Glutamatergic neuron (in vitro differentiated cells): ENCODE data around the gene CSH1. TPM values are rescaled to one million over a fixed set of nuclear protein-coding genes. Genes with fewer than 3 reads are reported as not detected.
"Not testable (repeated sequence)": the region's sequence is repeated elsewhere in the genome, so short reads cannot be mapped to it uniquely, and the experiment has no call there.

Experiments
- DNase-seq: peaks from one replicate; pipeline ENCODE4 v3.0.0; 2022
- H3K27ac Mint-ChIP-seq: one replicate; pipeline ENCODE4 v1.8.0; 2020; ENCODE audit warnings: mild to moderate bottlenecking, mixed read lengths, inconsistent platforms; ENCODE audit not compliant: unreplicated experiment
- H3K27me3 Mint-ChIP-seq: one replicate; pipeline ENCODE4 v1.8.0; 2020; ENCODE audit warnings: mild to moderate bottlenecking, moderate library complexity, mixed read lengths, inconsistent platforms; ENCODE audit not compliant: unreplicated experiment
- H3K36me3 Mint-ChIP-seq: one replicate; pipeline ENCODE4 v1.8.0; 2020; ENCODE audit warnings: mild to moderate bottlenecking, mixed read lengths, inconsistent platforms; ENCODE audit not compliant: unreplicated experiment
- H3K4me1 Mint-ChIP-seq: one replicate; pipeline ENCODE4 v1.8.0; 2020; ENCODE audit warnings: mild to moderate bottlenecking, low read depth, mixed read lengths, inconsistent platforms; ENCODE audit not compliant: unreplicated experiment
- H3K4me3 Mint-ChIP-seq: one replicate; pipeline ENCODE4 v1.8.0; 2020; ENCODE audit warnings: mild to moderate bottlenecking, mixed read lengths, inconsistent platforms; ENCODE audit not compliant: unreplicated experiment
- H3K9me3 Mint-ChIP-seq: one replicate; pipeline ENCODE4 v1.8.0; 2020; ENCODE audit warnings: mild to moderate bottlenecking, moderate library complexity, mixed read lengths, inconsistent platforms; ENCODE audit not compliant: unreplicated experiment
- total RNA-seq: library from RNA; stranded (reverse); fragmentation: NEBNext Ultra II Directional; extraction: Animal tissue kit (Norgen Biotek cat#: 25700); gene quantifications from one replicate; pipeline ENCODE4 v1.2.1, GENCODE V29; 2021; ENCODE audit not compliant: unreplicated experiment
- TF ChIP-seq, protein P1 (sequence below): fragments of 200-600 bp; sonication (generic); IDR thresholded peaks from one replicate; pipeline ENCODE4 v1.5.0; 2021; ENCODE audit not compliant: partially characterized antibody, unreplicated experiment

The CSH1 gene
- total RNA-seq, 1 donor from 2014 or later: not detected

DNA sequence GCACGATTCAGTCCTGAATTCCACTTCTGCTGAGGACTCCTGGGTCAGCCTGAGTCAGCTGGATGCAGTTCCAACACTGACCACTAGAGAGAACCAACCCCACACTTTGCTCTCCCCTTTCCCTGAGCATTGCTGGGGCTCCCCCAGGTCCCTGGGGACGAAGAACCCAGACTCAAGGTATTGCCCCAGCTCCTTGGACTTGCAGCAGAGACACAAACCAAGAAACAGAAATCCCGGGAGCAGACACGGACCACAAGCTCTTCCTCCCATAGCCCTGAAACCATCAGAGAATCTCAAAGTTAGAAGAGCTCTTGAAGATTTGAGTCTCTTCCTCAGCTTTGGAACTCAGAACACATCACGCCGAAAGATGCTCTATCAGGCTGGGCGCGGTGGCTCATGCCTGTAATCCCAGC, 22.9 kb upstream of the CSH1 start:
- Mint-ChIP-seq H3K27me3 (peaks cover 6% of the 10 kb centered on the region), H3K9me3 (no peaks in the 10 kb centered on the region), H3K36me3 (no peaks in the 10 kb centered on the region), H3K4me3 (peak overlapping the region; percentile 30), H3K27ac (no peak overlapping the region), H3K4me1 (peaks cover 2% of the 10 kb centered on the region)
- TF ChIP-seq, protein P1, sequence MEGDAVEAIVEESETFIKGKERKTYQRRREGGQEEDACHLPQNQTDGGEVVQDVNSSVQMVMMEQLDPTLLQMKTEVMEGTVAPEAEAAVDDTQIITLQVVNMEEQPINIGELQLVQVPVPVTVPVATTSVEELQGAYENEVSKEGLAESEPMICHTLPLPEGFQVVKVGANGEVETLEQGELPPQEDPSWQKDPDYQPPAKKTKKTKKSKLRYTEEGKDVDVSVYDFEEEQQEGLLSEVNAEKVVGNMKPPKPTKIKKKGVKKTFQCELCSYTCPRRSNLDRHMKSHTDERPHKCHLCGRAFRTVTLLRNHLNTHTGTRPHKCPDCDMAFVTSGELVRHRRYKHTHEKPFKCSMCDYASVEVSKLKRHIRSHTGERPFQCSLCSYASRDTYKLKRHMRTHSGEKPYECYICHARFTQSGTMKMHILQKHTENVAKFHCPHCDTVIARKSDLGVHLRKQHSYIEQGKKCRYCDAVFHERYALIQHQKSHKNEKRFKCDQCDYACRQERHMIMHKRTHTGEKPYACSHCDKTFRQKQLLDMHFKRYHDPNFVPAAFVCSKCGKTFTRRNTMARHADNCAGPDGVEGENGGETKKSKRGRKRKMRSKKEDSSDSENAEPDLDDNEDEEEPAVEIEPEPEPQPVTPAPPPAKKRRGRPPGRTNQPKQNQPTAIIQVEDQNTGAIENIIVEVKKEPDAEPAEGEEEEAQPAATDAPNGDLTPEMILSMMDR: peak; percentile 90
- DNase-seq: peak; percentile 55

DNA sequence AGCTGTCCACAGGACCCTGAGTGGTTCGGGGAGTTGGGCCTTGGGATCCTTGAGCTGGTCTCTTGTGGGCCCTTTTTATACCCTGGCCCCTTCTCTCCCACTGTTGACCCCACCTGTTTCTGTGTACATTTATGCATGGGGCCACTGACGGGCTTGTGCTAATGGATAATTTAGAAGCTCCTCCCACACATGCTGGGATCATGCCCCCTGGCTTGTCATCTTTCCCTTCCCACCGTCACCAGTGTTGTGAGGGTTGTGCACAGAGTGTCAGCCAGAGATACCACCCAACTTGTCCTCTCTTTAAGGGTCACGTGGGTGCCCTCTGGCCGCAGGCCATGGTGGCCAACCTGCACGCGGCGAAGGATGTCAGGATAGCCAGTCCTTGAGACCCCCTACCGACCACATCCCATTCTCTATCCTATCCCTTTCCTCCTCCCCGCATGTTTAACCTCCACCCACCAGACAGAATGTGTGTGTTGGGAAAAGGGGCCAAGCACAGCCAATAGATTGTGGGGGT, 22.5 kb upstream of the CSH1 start, which contains the start of gene GH1:
GH1 (minus strand) TSS at position 51 of the 517 bp plus-strand sequence. CDS start 63 bp downstream, outside the sequence.
- not testable (repeated sequence) for DNase-seq, H3K27me3 Mint-ChIP-seq, H3K9me3 Mint-ChIP-seq, H3K4me1 Mint-ChIP-seq, H3K27ac Mint-ChIP-seq, H3K36me3 Mint-ChIP-seq
- H3K4me3 Mint-ChIP-seq: peak within 1 kb of the TSS; percentile 30

DNA sequence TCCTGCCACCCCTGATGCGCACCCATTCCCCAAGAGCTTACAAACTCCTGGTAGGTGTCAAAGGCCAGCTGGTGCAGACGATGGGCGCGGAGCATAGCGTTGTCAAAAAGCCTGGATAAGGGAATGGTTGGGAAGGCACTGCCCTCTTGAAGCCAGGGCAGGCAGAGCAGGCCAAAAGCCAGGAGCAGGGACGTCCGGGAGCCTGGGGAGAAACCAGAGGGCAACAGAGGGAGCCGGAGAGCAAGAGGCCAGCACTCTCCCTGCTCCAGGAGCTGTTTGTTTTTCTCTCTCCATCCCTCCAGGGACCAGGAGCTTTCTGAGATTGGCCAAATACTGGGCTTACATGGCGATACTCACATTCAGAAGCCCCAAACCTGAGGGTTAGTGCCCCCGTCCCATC, 21.9 kb upstream of the CSH1 start:
- peaks cover 2% of the 10 kb centered on the region for H3K4me1 Mint-ChIP-seq
- no peak overlapping the region for H3K27ac Mint-ChIP-seq
- H3K27me3 Mint-ChIP-seq: peaks cover 6% of the 10 kb centered on the region
- H3K4me3 Mint-ChIP-seq: no peak overlapping the region
- TF ChIP-seq, protein P1: no peak
- DNase-seq: no peak
- no peaks in the 10 kb centered on the region for H3K9me3 Mint-ChIP-seq
- H3K36me3 Mint-ChIP-seq: no peaks in the 10 kb centered on the region

DNA sequence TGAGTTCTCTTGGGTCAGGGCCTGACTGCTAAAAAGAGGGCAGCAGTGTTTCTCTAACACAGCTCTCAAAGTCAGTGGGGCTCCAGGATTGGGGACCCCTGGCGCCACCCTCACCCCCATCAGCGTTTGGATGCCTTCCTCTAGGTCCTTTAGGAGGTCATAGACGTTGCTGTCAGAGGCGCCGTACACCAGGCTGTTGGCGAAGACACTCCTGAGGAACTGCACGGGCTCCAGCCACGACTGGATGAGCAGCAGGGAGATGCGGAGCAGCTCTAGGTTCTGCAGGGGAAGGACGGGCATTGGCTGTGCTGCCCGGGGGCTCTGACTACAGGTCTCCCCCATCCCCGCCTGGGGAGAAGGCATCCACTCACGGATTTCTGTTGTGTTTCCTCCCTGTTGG, 21.3 kb upstream of the CSH1 start:
- TF ChIP-seq, protein P1: no peak

DNA sequence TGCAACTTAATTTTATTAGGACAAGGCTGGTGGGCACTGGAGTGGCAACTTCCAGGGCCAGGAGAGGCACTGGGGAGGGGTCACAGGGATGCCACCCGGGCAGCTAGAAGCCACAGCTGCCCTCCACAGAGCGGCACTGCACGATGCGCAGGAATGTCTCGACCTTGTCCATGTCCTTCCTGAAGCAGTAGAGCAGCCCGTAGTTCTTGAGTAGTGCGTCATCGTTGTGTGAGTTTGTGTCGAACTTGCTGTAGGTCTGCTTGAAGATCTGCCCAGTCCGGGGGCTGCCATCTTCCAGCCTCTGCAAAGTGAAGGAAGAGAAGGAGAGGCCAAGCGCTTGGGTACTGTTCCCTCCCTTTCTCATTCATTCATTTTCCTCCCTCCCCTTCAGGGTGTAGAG, 20.8 kb upstream of the CSH1 start:
- H3K4me1 Mint-ChIP-seq, H3K36me3 Mint-ChIP-seq, H3K27ac Mint-ChIP-seq, H3K27me3 Mint-ChIP-seq, DNase-seq, H3K4me3 Mint-ChIP-seq, H3K9me3 Mint-ChIP-seq: not testable (repeated sequence)

More for the DNA sequence above, 21.3 kb upstream of the CSH1 start:
- no peak overlapping the region for H3K4me3 Mint-ChIP-seq
- no peaks in the 10 kb centered on the region for H3K9me3 Mint-ChIP-seq
- H3K36me3 Mint-ChIP-seq: no peaks in the 10 kb centered on the region
- peaks cover 2% of the 10 kb centered on the region for H3K4me1 Mint-ChIP-seq
- no peak for DNase-seq
- peaks cover 5% of the 10 kb centered on the region for H3K27me3 Mint-ChIP-seq
- H3K27ac Mint-ChIP-seq: no peak overlapping the region

DNA sequence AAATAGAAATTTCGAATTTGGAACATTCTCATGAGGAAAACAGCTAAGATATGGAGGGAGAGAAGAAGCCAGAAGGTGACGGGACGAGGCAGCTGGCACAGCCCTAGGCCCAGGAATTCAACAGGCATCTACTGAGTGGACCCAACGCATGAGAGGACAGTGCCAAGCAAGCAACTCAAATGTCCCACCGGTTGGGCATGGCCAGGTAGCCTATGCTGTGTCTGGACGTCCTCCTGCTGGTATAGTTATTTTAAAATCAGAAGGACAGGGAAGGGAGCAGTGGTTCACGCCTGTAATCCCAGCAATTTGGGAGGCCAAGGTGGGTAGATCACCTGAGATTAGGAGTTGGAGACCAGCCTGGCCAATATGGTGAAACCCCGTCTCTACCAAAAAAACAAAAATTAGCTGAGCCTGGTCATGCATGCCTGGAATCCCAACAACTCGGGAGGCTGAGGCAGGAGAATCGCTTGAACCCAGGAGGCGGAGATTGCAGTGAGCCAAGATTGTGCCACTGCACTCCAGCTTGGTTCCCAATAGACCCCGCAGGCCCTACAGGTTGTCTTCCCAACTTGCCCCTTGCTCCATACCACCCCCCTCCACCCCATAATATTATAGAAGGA, 20.3 kb upstream of the CSH1 start:
- no peak overlapping the region for H3K4me3 Mint-ChIP-seq
- no peak overlapping the region for H3K27ac Mint-ChIP-seq
- peaks cover 5% of the 10 kb centered on the region for H3K27me3 Mint-ChIP-seq
- no peaks in the 10 kb centered on the region for H3K36me3 Mint-ChIP-seq
- DNase-seq: no peak
- peaks cover 2% of the 10 kb centered on the region for H3K4me1 Mint-ChIP-seq
- no peaks in the 10 kb centered on the region for H3K9me3 Mint-ChIP-seq
- TF ChIP-seq, protein P1: no peak

DNA sequence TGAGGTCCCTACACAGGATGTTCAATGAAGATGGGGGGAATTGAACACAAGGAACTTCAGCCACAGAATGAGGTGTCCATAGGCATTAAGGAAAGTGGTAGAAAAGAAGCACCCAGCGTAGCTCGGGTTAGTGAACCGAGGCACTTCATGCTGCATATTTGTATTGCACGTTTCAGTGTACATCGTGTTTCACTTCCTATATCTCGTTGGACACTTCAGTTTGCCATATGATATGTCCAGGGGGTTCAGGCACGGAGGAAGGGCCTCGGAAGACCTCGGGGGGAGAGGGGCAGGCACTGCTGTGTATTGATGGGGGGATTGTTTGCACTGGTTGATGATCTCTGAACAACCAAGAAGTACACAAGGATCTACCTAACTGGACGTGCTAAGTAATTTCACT, 19.4 kb upstream of the CSH1 start:
- H3K9me3 Mint-ChIP-seq, H3K27ac Mint-ChIP-seq, H3K36me3 Mint-ChIP-seq, DNase-seq, H3K4me1 Mint-ChIP-seq, H3K27me3 Mint-ChIP-seq, H3K4me3 Mint-ChIP-seq: not testable (repeated sequence)
